HepG2 (cell line): ENCODE measurements around the gene ARFGEF3. TPM values are rescaled to one million over a fixed set of nuclear protein-coding genes. Genes with fewer than 3 reads are reported as not detected.

Experiments
- CCAR2 ChIP-seq: fragments of 200-400 bp; formaldehyde crosslinking; optimal IDR thresholded peaks from 2 replicates; pipeline ENCODE3; 2018; ENCODE audit warnings: low read depth, mild to moderate bottlenecking, low read length, moderate library complexity
- GATAD1 ChIP-seq: IDR thresholded peaks from 2 replicates; pipeline ENCODE4 v1.6.1; 2016; ENCODE audit warnings: missing genetic modification reagents, missing compliant biosample characterization
- HMG20A ChIP-seq: IDR thresholded peaks from 2 replicates; pipeline ENCODE4 v1.6.1; 2016; ENCODE audit warnings: borderline replicate concordance
- ISL2 ChIP-seq: sonication (generic); formaldehyde crosslinking; IDR thresholded peaks from 2 replicates; pipeline ENCODE4 v1.5.0; 2020; ENCODE audit warnings: missing genetic modification reagents
- LCORL ChIP-seq, 2 experiments: fragments of 450-650 bp in 1 of 2; sonication (generic) in 1 of 2; formaldehyde crosslinking in 1 of 2; IDR thresholded peaks; 2 replicates each; pipeline versions ENCODE4 v1.5.0 to v1.6.1; 2017 to 2020; ENCODE audit warnings: antibody characterized with exemption in 1 of 2, missing genetic modification reagents in 1 of 2
- MAFF ChIP-seq: IDR thresholded peaks from 2 replicates; pipeline ENCODE4 v1.6.1; 2011; ENCODE audit warnings: low read depth, low read length, improper control_type of control experiment
- MAX ChIP-seq: IDR thresholded peaks from 2 replicates; pipeline ENCODE4 v1.6.1; 2012; ENCODE audit warnings: inconsistent platforms
- MEF2D ChIP-seq: sonication (generic); formaldehyde crosslinking; IDR thresholded peaks from 2 replicates; pipeline ENCODE4 v1.5.1; 2020; ENCODE audit warnings: mild to moderate bottlenecking, missing genetic modification reagents
- NFYB ChIP-seq: sonication (generic); formaldehyde crosslinking; IDR thresholded peaks from 2 replicates; pipeline ENCODE4 v1.4.0; 2020; ENCODE audit warnings: missing genetic modification reagents
- RBFOX2 ChIP-seq: fragments of 200-400 bp; formaldehyde crosslinking; IDR thresholded peaks from 2 replicates; pipeline ENCODE4 v1.6.1; 2017; ENCODE audit warnings: low read depth, mild to moderate bottlenecking, low read length
- SIX1 ChIP-seq: sonication (generic); formaldehyde crosslinking; IDR thresholded peaks from 2 replicates; pipeline ENCODE4 v1.4.0; 2020; ENCODE audit warnings: missing genetic modification reagents, borderline replicate concordance
- TBX2 ChIP-seq: sonication (generic); formaldehyde crosslinking; IDR thresholded peaks from 2 replicates; pipeline ENCODE4 v1.5.0; 2020; ENCODE audit warnings: missing genetic modification reagents, mild to moderate bottlenecking, borderline replicate concordance
- TFDP1 ChIP-seq: IDR thresholded peaks from 2 replicates; pipeline ENCODE4 v1.6.1; 2016; ENCODE audit warnings: missing compliant biosample characterization, missing genetic modification reagents, borderline replicate concordance
- TRIM24 ChIP-seq: sonication (generic); formaldehyde crosslinking; IDR thresholded peaks from 2 replicates; pipeline ENCODE4 v1.8.0; 2022; ENCODE audit warnings: mild to moderate bottlenecking, missing genetic modification reagents
- ZBTB1 ChIP-seq: sonication (generic); formaldehyde crosslinking; IDR thresholded peaks from 2 replicates; pipeline ENCODE4 v1.4.0; 2020; ENCODE audit warnings: missing genetic modification reagents, borderline replicate concordance
- ZBTB34 ChIP-seq: sonication (generic); formaldehyde crosslinking; IDR thresholded peaks from 2 replicates; pipeline ENCODE4 v1.8.0; 2022; ENCODE audit warnings: mild to moderate bottlenecking, missing genetic modification reagents
- ZFP90 ChIP-seq: sonication (generic); formaldehyde crosslinking; IDR thresholded peaks from 2 replicates; pipeline ENCODE4 v1.8.0; 2022; ENCODE audit warnings: missing genetic modification reagents, mild to moderate bottlenecking, inconsistent platforms, borderline replicate concordance
- ZNF335 ChIP-seq: sonication (generic); formaldehyde crosslinking; IDR thresholded peaks from 2 replicates; pipeline ENCODE4 v1.4.0; 2020; ENCODE audit warnings: missing genetic modification reagents
- ZNF362 ChIP-seq: sonication (generic); formaldehyde crosslinking; IDR thresholded peaks from 2 replicates; pipeline ENCODE4 v1.4.0; 2020; ENCODE audit warnings: missing genetic modification reagents, mild to moderate bottlenecking, borderline replicate concordance
- ZNF609 ChIP-seq: sonication (generic); formaldehyde crosslinking; IDR thresholded peaks from 2 replicates; pipeline ENCODE4 v1.4.0; 2020; ENCODE audit warnings: mild to moderate bottlenecking, missing genetic modification reagents, borderline replicate concordance
- ZNF878 ChIP-seq: sonication (generic); formaldehyde crosslinking; IDR thresholded peaks from 2 replicates; pipeline ENCODE4 v1.8.1; 2023; ENCODE audit warnings: mild to moderate bottlenecking, missing genetic modification reagents, moderate library complexity
- polyA plus RNA-seq, 8 experiments: library from polyadenylated mRNA; depleted of rRNA in 3 of 8; stranded (reverse) in 7 of 8; unstranded in 1 of 8; fragments of >200 nt; fragmentation: Illumina TruSeq in 4 of 8; extraction: Trizol in 4 of 8; gene quantifications; 2 replicates each; pipeline versions ENCODE4 v1.2.1 to v1.2.3, GENCODE V29; 2011 to 2016; ENCODE audit warnings: low read depth in 4 of 8, missing spikeins in 1 of 8, mixed read lengths in 1 of 8; ENCODE audit not compliant: insufficient read depth in 1 of 8
- total RNA-seq, 5 experiments: library from RNA; depleted of rRNA; stranded (reverse); fragments of >200 nt; fragmentation: Illumina TruSeq; extraction: Trizol; gene quantifications; 2 replicates each; pipeline ENCODE4 v1.2.3, GENCODE V29; 2016; ENCODE audit warnings: low read depth in 1 of 5

The ARFGEF3 gene
- total and polyA plus RNA-seq, 2 of the 13 experiments (the other 11 are each of a cell fraction or from before 2014, with no cell fraction given), result 0.60 to 2.6 TPM

GRCh38 chr6:138222901-138223546 lies 61.3 kb downstream of the ARFGEF3 start (continued):
- TF ChIP-seq ZNF362 (CRISPR knock-in tag), result peak; percentile 98
- peak; percentile 92 for TF ChIP-seq HMG20A (CRISPR knock-in tag)
- TF ChIP-seq ISL2 (CRISPR knock-in tag), result peak; percentile 89
- peak; percentile 58; the same call in 1 of the 2 replicates for TF ChIP-seq GATAD1 (CRISPR knock-in tag)
- peak; percentile 92; the same call in 1 of the 2 replicates for TF ChIP-seq ZBTB34 (CRISPR knock-in tag)
- peak; percentile 83; the same call in 1 of the 2 replicates for TF ChIP-seq SIX1 (CRISPR knock-in tag)
- no peak for TF ChIP-seq LCORL (IDR thresholded peaks at IDR 0.05)
- peak; percentile 94 for TF ChIP-seq LCORL (CRISPR knock-in tag; IDR thresholded peaks at IDR 0.05)
- peak; percentile 55 for TF ChIP-seq CCAR2
- 0 out of 2 replicates have a peak, but pooled peaks have one; percentile 22 for TF ChIP-seq MAFF
- peak; percentile 91; the same call in 1 of the 2 replicates for TF ChIP-seq ZNF335 (CRISPR knock-in tag)
- no peak for TF ChIP-seq RBFOX2
- peak; percentile 94 for TF ChIP-seq MAX
- TF ChIP-seq TFDP1 (CRISPR knock-in tag), result peak; percentile 74; the same call in 1 of the 2 replicates
- peak; percentile 75 for TF ChIP-seq ZNF878 (CRISPR knock-in tag)
- peak; percentile 72; the same call in 1 of the 2 replicates for TF ChIP-seq TRIM24 (CRISPR knock-in tag)
- TF ChIP-seq ZNF609 (CRISPR knock-in tag), result peak; percentile 86; the same call in 1 of the 2 replicates
- TF ChIP-seq NFYB, result no peak
- peak; percentile 93 for TF ChIP-seq MEF2D
- no peak for TF ChIP-seq ZBTB1 (CRISPR knock-in tag)
- TF ChIP-seq TBX2, result peak; percentile 82
- TF ChIP-seq ZFP90 (CRISPR knock-in tag), result 0 out of 2 replicates have a peak, but pooled peaks have one; percentile 36
